MG63 (cell line): Measurements from ENCODE around the gene HAUS5. TPM values are rescaled to one million over a fixed set of nuclear protein-coding genes. Genes with fewer than 3 reads are reported as not detected.
"Not testable (repeated sequence)": the region's sequence is repeated elsewhere in the genome, so short reads cannot be mapped to it uniquely, and the experiment has no call there.

Source experiments
- DNase-seq: peaks from one replicate; pipeline ENCODE4 v3.0.0-alpha.2; 2020
- H3K27me3 ChIP-seq: fragments of 250-450 bp; sonication (Bioruptor Pico); 2 replicates; pipeline ENCODE4 v1.5.1; 2020; ENCODE audit warnings: mild to moderate bottlenecking, moderate library complexity
- H3K36me3 ChIP-seq: fragments of 250-450 bp; sonication (Bioruptor Pico); 2 replicates; pipeline ENCODE4 v1.5.1; 2020; ENCODE audit warnings: mild to moderate bottlenecking, moderate library complexity
- H3K4me3 ChIP-seq: fragments of 250-450 bp; sonication (Bioruptor Pico); 2 replicates; pipeline ENCODE4 v1.5.1; 2020; ENCODE audit warnings: mild to moderate bottlenecking, moderate library complexity
- H3K9me3 ChIP-seq: fragments of 250-450 bp; sonication (Bioruptor Pico); 2 replicates; pipeline ENCODE4 v1.5.1; 2020; ENCODE audit warnings: mild to moderate bottlenecking, moderate library complexity
- total RNA-seq: library from RNA; depleted of rRNA; stranded (reverse); fragments of >200 nt; shearing (Covaris generic); gene quantifications from 2 replicates; pipeline ENCODE4 v1.2.3, GENCODE V29; 2014; ENCODE audit warnings: low replicate concordance

HAUS5 gene
- total RNA-seq, 1 experiment from 2014 or later = 18.2 TPM

- no peaks in the 10 kb centered on the region; the same call in 1 of the 2 replicates for H3K27me3 ChIP-seq
- H3K9me3 ChIP-seq = peaks cover 2% of the 10 kb centered on the region; the same call in 1 of the 2 replicates
- no peak for DNase-seq
These were observed 16.1 kb upstream of the HAUS5 start for GRCh38 chr19:35596366-35596999.

DNA sequence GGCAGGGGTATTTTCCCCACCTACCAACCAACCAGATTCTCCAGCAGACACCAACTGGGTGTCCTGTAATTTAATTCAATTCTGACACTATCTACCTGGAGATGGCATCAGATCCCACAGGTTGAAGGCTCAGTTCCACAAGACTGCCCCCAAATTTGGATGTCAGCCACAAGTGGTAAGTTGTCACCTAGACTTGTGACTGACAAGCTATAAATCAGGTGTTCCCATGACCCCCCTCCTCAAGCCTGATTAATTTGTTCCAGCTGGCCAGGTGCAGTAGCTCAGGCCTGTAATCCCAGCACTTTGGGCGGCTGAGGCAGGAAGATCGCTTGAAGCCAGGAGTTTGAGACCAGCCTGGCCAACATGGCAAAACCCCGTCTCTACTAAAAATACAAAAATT lies 10.6 kb upstream of the HAUS5 start:
- peaks cover 4% of the 10 kb centered on the region for H3K9me3 ChIP-seq
- H3K27me3 ChIP-seq = no peaks in the 10 kb centered on the region
- no peak for DNase-seq
- no peak overlapping the region for H3K4me3 ChIP-seq
- H3K36me3 ChIP-seq = no peaks in the 10 kb centered on the region

More at GRCh38 chr19:35596366-35596999, 16.1 kb upstream of the HAUS5 start:
- no peak overlapping the region for H3K4me3 ChIP-seq
- no peaks in the 10 kb centered on the region for H3K36me3 ChIP-seq

DNA sequence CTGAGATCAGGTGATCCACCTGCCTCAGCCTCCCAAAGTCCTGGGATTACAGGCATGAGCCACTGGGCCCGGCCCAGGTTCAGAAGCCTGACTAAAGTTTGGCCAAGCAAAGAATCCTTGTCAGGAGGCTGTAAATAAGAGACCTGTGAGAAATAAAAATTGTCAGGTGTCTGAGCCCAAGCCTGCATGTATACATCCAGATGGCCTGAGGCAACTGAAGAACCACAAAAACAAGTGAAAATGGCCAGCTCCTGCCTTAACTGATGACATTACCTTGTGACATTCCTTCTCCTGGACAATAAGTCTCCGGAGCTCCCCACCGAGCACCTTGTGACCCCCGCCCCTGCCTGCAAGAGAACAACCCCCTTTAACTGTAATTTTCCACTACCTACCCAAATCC lies 8.1 kb upstream of the HAUS5 start:
- H3K4me3 ChIP-seq, H3K36me3 ChIP-seq, DNase-seq, H3K27me3 ChIP-seq: not testable (repeated sequence)
- peaks cover 19% of the 10 kb centered on the region for H3K9me3 ChIP-seq

DNA sequence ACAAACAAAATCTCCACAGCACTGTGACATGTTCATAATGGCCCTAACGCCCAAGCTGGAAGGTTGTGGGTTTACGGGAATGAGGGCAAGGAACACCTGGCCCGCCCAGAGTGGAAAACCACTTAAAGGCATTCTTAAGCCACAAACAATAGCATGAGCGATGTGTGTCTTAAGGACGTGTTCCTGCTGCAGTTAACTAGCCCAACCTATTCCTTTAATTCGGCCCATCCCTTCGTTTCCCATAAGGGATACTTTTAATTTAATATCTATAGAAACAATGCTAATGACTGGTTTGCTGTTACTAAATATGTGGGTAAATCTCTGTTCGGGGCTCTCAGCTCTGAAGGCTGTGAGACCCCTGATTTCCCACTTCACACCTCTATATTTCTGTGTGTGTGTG lies 5.4 kb upstream of the HAUS5 start:
- not testable (repeated sequence) for H3K27me3 ChIP-seq, H3K4me3 ChIP-seq, H3K36me3 ChIP-seq, DNase-seq
- peaks cover 19% of the 10 kb centered on the region for H3K9me3 ChIP-seq

DNA sequence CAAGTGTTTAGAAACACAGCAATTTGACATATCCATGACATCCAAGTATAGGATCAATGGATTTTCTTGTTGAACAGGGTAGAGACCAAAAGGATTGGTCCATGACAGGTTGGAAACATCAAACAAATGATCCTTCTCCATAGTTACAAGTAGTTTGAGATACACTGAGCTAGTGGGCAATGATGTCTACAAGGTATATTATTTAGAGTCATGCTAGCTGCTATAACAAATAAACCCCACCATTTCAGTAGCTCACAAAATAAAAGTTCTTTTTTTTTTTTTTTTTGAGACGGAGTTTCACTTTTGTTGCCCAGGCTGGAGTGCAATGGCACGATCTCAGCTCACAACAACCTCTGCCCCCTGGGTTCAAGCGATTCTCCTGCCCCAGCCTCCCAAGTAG lies 4.9 kb upstream of the HAUS5 start:
- Histone ChIP-seq H3K9me3 (peaks cover 19% of the 10 kb centered on the region), H3K27me3 (no peaks in the 10 kb centered on the region)

DNA sequence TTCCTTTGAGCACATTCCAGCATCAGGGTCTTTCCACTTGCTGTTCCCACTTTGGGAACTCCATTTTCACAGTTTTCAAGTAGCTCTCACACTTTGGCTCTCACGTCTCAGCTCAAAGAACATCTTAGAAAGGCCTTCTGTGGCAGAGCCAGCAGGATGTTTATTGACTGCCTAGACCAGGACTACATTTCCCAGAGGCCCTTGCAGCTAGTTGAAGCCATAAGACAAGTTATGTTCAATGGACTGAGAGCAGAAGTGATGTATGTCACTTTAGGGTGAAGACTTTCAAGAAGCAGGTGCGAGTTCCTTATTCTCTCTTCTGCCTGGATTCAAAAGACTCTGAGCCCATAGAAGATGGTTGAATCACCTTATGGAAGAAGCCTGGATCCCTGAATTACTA lies 4.3 kb upstream of the HAUS5 start:
- Histone ChIP-seq H3K9me3 (peaks cover 19% of the 10 kb centered on the region), H3K27me3 (no peaks in the 10 kb centered on the region), H3K4me3 (no peak overlapping the region), H3K36me3 (no peaks in the 10 kb centered on the region)
- DNase-seq = no peak

More for the DNA sequence above, 4.9 kb upstream of the HAUS5 start:
- Histone ChIP-seq H3K36me3 (no peaks in the 10 kb centered on the region), H3K4me3 (no peak overlapping the region)
- DNase-seq = no peak

DNA sequence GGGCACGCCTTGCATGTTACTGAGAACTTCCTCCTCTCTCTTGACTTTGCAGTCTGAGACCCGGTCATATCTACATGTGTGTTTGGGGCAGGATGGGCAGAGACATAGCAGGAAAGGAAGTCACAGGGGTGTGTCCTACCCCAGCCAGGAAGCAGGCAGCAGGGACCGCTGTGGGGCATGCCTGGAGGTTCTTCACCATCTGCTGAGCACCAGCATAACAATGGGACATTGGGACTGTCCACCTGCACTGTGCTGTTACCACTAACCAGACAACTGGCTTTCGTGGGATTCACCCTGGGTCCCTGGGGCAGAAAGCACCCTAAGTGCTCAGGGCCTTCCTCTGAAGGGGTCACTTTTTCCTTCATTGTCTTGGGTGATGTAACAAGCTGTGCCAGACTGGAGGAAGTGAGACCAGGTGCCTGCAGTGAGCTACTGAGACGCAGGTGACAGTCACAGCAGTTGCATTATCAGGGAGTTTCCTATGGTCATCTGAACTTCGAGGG lies 2.6 kb upstream of the HAUS5 start:
- Histone ChIP-seq H3K36me3 (peaks cover 7% of the 10 kb centered on the region; the same call in 1 of the 2 replicates), H3K27me3 (no peaks in the 10 kb centered on the region), H3K4me3 (no peak overlapping the region), H3K9me3 (peaks cover 19% of the 10 kb centered on the region)
- DNase-seq = no peak

DNA sequence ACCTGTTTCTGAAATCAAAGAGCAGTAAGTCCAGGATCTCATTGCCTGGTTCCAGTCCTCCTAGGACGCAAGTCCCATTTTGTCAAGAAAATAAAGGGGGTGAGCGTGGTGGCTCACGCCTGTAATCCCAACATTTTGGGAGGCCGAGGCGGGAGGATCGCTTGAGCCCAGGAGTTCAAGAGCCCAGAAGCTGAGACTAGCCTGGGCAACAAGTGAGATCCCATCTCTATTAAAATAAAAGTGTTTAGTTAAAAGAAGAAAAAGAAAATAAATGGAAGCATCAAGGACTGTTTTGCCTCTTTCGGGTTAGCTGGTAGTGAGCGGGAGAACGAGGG lies 344 bp upstream of the HAUS5 start:
- Histone ChIP-seq H3K4me3 (peak overlapping the region; percentile 66), H3K27me3 (no peaks in the 10 kb centered on the region), H3K9me3 (peaks cover 13% of the 10 kb centered on the region), H3K36me3 (peaks cover 10% of the 10 kb centered on the region; the same call in 1 of the 2 replicates)
- no peak for DNase-seq

DNA sequence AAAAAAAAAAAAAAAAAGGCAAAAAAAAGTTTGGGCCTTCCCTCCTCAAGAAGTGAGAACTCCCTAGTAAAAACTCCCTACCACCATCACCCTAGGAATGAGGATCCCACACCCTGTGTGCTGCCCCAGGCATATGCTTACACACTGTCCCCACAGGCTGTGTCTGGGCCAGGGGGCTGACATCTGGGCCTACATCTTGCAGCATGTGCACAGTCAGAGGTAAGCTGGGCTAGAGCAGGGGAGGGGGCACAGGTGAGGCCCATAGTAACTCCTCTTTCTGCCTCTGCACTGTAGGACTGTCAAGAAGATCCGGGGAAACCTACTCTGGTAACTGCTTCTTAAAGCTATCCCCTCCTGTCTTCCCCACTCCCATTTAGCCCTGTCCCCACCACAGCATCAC lies 1.0 kb downstream of the HAUS5 start:
- Histone ChIP-seq H3K9me3 (peaks cover 1% of the 10 kb centered on the region; the same call in 1 of the 2 replicates), H3K4me3 (no peak overlapping the region), H3K36me3 (peaks cover 10% of the 10 kb centered on the region; the same call in 1 of the 2 replicates), H3K27me3 (no peaks in the 10 kb centered on the region)
- no peak for DNase-seq

GRCh38 chr19:35615036-35615435 lies 2.5 kb downstream of the HAUS5 start:
- Histone ChIP-seq H3K4me3 (no peak overlapping the region), H3K27me3 (no peaks in the 10 kb centered on the region), H3K9me3 (no peaks in the 10 kb centered on the region), H3K36me3 (peaks cover 10% of the 10 kb centered on the region; the same call in 1 of the 2 replicates)
- DNase-seq = no peak

- Histone ChIP-seq H3K4me3 (no peak overlapping the region), H3K9me3 (no peaks in the 10 kb centered on the region)
- no peak for DNase-seq
These were observed 6.3 kb downstream of the HAUS5 start for GRCh38 chr19:35618857-35619256.

DNA sequence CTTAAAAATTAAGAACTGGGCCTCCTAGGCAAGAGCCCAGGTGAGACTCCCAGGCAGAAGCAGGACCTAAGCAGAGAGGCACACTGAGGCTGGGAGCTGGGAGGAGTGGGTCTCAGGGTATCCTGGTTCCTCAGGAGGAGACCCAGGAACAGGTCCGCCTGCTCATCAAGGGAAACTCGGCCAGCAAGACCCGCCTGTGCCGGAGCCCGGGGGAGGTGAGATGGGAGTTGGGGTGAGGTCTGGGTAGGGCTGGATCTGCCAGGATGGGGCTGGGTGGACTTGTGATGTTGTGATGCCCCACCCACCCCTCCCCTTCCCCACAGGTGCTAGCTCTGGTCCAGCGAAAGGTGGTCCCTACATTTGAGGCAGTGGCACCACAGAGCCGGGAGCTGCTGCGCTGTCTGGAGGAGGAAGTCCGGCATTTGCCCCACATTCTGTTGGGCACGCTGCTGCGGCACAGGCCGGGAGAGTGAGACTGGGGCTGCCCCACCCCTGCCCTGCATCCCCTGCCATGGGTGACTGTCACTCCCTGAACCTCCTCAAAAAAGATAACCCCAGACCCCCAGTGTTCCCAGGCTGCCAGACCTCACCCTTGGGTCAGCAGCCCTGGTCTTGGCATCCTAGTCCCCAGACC lies 6.9 kb downstream of the HAUS5 start:
- Histone ChIP-seq H3K27me3 (no peaks in the 10 kb centered on the region), H3K9me3 (no peaks in the 10 kb centered on the region), H3K4me3 (no peak overlapping the region), H3K36me3 (peaks cover 3% of the 10 kb centered on the region; the same call in 1 of the 2 replicates)
- DNase-seq = no peak

More at GRCh38 chr19:35618857-35619256, 6.3 kb downstream of the HAUS5 start:
- H3K27me3 ChIP-seq = no peaks in the 10 kb centered on the region
- H3K36me3 ChIP-seq = peaks cover 8% of the 10 kb centered on the region; the same call in 1 of the 2 replicates

- no peaks in the 10 kb centered on the region for H3K9me3 ChIP-seq
- DNase-seq = no peak
- H3K27me3 ChIP-seq = no peaks in the 10 kb centered on the region
- no peak overlapping the region for H3K4me3 ChIP-seq
- H3K36me3 ChIP-seq = peaks cover 3% of the 10 kb centered on the region; the same call in 1 of the 2 replicates
These were observed 7.5 kb downstream of the HAUS5 start for GRCh38 chr19:35620001-35620400.

GRCh38 chr19:35621708-35622107 lies 9.2 kb downstream of the HAUS5 start:
- Histone ChIP-seq H3K4me3 (no peak overlapping the region), H3K27me3 (no peaks in the 10 kb centered on the region), H3K36me3 (no peaks in the 10 kb centered on the region; the same call in none of the 2 replicates), H3K9me3 (no peaks in the 10 kb centered on the region)
- DNase-seq = no peak

GRCh38 chr19:35622750-35623149 lies 10.2 kb downstream of the HAUS5 start:
- no peak for DNase-seq
- Histone ChIP-seq H3K36me3 (no peaks in the 10 kb centered on the region; the same call in none of the 2 replicates), H3K27me3 (no peaks in the 10 kb centered on the region), H3K9me3 (no peaks in the 10 kb centered on the region), H3K4me3 (no peak overlapping the region)

- no peak for DNase-seq
- Histone ChIP-seq H3K9me3 (no peaks in the 10 kb centered on the region), H3K4me3 (no peak overlapping the region), H3K27me3 (no peaks in the 10 kb centered on the region), H3K36me3 (no peaks in the 10 kb centered on the region; the same call in none of the 2 replicates)
These were observed 10.9 kb downstream of the HAUS5 start for GRCh38 chr19:35623327-35624010.

DNA sequence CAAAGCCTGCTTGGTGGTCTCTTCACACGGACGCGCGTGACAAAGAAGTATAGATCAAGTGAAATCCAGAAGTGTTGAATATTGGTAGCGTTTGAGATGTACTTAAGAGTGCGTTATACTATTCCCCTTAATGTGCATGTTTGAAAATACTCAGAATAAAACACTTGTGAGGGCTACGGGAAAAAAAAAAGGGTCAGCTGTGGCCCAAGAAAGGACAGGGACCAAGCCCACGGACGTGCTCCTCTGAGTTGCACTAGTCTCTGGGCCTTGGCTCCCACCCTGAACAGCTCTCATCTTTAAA lies 15.7 kb downstream of the HAUS5 start:
- Histone ChIP-seq H3K9me3 (no peaks in the 10 kb centered on the region), H3K36me3 (peaks cover 29% of the 10 kb centered on the region), H3K27me3 (no peaks in the 10 kb centered on the region), H3K4me3 (peak overlapping the region; percentile 96)
- DNase-seq = no peak
